Natural killer cell (primary cell): ENCODE data around the gene TRMT1L. TPM values are rescaled to one million over a fixed set of nuclear protein-coding genes. Genes with fewer than 3 reads are reported as not detected.

Experiments used
- ATAC-seq, 3 donors: fragments of 150-1000 bp in 2 of 3; fragments of 200-7000 bp in 1 of 3; cut with Tn5 transposase; 1 replicate in 1 of 3; 2 replicates in 2 of 3; pipeline ENCODE4 v1.10.0; 2021; ENCODE audit warnings: mild to moderate bottlenecking in 2 of 3, moderate library complexity in 2 of 3
- DNase-seq, 2 donors: peaks; one replicate each; pipeline versions ENCODE4 v3.0.0 to v3.0.0-alpha.2; 2013 to 2021; ENCODE audit warnings: mixed read lengths in 1 of 2
- H3K27ac ChIP-seq: one replicate; pipeline ENCODE4 v1.5.1; 2013; ENCODE audit warnings: mild to moderate bottlenecking, low read length
- H3K27me3 ChIP-seq: one replicate; pipeline ENCODE4 v1.6.1; 2013; ENCODE audit warnings: low read length; ENCODE audit not compliant: control insufficient read depth, insufficient read depth
- H3K36me3 ChIP-seq: one replicate; pipeline ENCODE4 v1.6.1; 2013; ENCODE audit warnings: low read length; ENCODE audit not compliant: control insufficient read depth, insufficient read depth
- H3K4me1 ChIP-seq: one replicate; pipeline ENCODE4 v1.6.1; 2013; ENCODE audit warnings: low read length; ENCODE audit not compliant: control insufficient read depth, insufficient read depth
- H3K4me3 ChIP-seq: one replicate; pipeline ENCODE4 v1.5.1; 2013; ENCODE audit warnings: low read length
- H3K9me3 ChIP-seq: one replicate; pipeline ENCODE4 v1.6.1; 2013; ENCODE audit warnings: low read length; ENCODE audit not compliant: control insufficient read depth, insufficient read depth
- H3K27ac Mint-ChIP-seq, 2 donors: one replicate each; pipeline ENCODE4 v1.8.0; 2022; ENCODE audit warnings: mild to moderate bottlenecking in 2 of 2, mixed read lengths in 2 of 2, moderate library complexity in 1 of 2
- H3K27me3 Mint-ChIP-seq, 2 donors: one replicate each; pipeline ENCODE4 v1.8.0; 2022; ENCODE audit warnings: low read depth in 2 of 2, mixed read lengths in 2 of 2
- H3K36me3 Mint-ChIP-seq: one replicate; pipeline ENCODE4 v1.8.0; 2022; ENCODE audit warnings: mixed read lengths
- H3K4me1 Mint-ChIP-seq, 2 donors: one replicate each; pipeline ENCODE4 v1.8.0; 2022; ENCODE audit warnings: mixed read lengths in 2 of 2
- H3K4me3 Mint-ChIP-seq: one replicate; pipeline ENCODE4 v1.8.0; 2022; ENCODE audit warnings: mild to moderate bottlenecking, moderate library complexity, mixed read lengths
- H3K9me3 Mint-ChIP-seq, 2 donors: one replicate each; pipeline ENCODE4 v1.8.0; 2022; ENCODE audit warnings: mixed read lengths in 2 of 2
- CTCF ChIP-seq: fragments of 200-600 bp; IDR thresholded peaks from one replicate; pipeline ENCODE4 v1.8.0; 2022; ENCODE audit warnings: antibody characterized with exemption
- WGBS: methylation state at CpG from one replicate; pipeline ENCODE4 v1.1.7; 2013; ENCODE audit warnings: missing lambda C conversion rate; ENCODE audit not compliant: insufficient coverage; 5-methylcytosine and 5-hydroxymethylcytosine counted together
- intact Hi-C: fragments of 100-400 bp; cut with micrococcal nuclease; formaldehyde crosslinking; loops from one replicate; pipeline ENCODE4 v1.14.2; 2022
- total RNA-seq, 4 donors: library from RNA; stranded (reverse); fragments of 120-200 nt in 1 of 4; gene quantifications; one replicate each; pipeline versions ENCODE4 v1.2.3 to v1.2.4, GENCODE V29; 2013 to 2022

The TRMT1L gene
- total RNA-seq, 3 donors from 2014 or later (not counting 1 experiment from before 2014, with no cell fraction given), result 4.4 to 8.2 (median 4.9) TPM

GRCh38 chr1:185077374-185077773, 79.4 kb downstream of the TRMT1L start:
- Histone ChIP-seq H3K9me3 (no peaks in the 10 kb centered on the region), H3K4me3 (no peak overlapping the region), H3K27ac (no peak overlapping the region), H3K4me1 (no peaks in the 10 kb centered on the region), H3K36me3 (no peaks in the 10 kb centered on the region), H3K27me3 (no peaks in the 10 kb centered on the region)
- intact Hi-C loops, result no loop called here
- no peak overlapping the region for H3K27ac Mint-ChIP-seq
- no CpG with 5 or more reads among the region's 4 CpGs for WGBS
- DNase-seq (no peak), ATAC-seq (no peak)
- no peak overlapping the region for H3K4me3 Mint-ChIP-seq
- H3K9me3 Mint-ChIP-seq, result no peaks in the 10 kb centered on the region
- H3K27me3 Mint-ChIP-seq, result no peaks in the 10 kb centered on the region
- H3K36me3 Mint-ChIP-seq, result no peaks in the 10 kb centered on the region
- TF ChIP-seq CTCF, result no peak
- H3K4me1 Mint-ChIP-seq, result peaks cover 42 to 54% of the 10 kb centered on the region in 2 donors

DNA sequence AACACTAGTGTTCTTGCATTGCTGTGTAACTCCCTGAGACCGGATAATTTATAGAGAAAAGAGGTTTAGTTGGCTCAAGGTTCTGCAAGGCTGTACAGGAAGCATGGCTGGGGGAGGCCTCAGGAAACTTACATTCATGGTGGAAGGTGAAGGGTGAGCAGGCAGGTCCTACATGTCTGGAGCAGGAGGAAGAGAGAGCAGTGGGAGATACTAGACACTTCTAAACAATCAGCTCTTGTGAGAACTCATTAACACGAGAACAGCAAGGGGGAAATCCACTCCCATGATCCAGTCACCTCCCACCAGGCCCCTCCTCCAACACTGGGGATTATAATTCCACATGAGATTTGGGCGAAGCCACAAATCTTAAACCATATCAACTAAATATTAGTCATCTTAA, 81.3 kb downstream of the TRMT1L start:
- Histone ChIP-seq H3K27me3 (no peaks in the 10 kb centered on the region), H3K36me3 (no peaks in the 10 kb centered on the region), H3K4me1 (no peaks in the 10 kb centered on the region), H3K4me3 (no peak overlapping the region), H3K9me3 (no peaks in the 10 kb centered on the region), H3K27ac (no peak overlapping the region)
- DNase-seq (no peak), ATAC-seq (no peak)
- no peaks in the 10 kb centered on the region for H3K27me3 Mint-ChIP-seq
- intact Hi-C loops, result no loop called here
- H3K36me3 Mint-ChIP-seq, result no peaks in the 10 kb centered on the region
- no peak overlapping the region for H3K4me3 Mint-ChIP-seq
- H3K9me3 Mint-ChIP-seq, result no peaks in the 10 kb centered on the region
- H3K4me1 Mint-ChIP-seq, result peaks cover 56 to 69% of the 10 kb centered on the region in 2 donors
- 93% methylated on average over 3 of the region's 3 CpGs for WGBS
- H3K27ac Mint-ChIP-seq, result peak overlapping the region in 1 of 2 donors; percentile 65
- no peak for TF ChIP-seq CTCF

- no peak overlapping the region for H3K4me3 ChIP-seq
- no peaks in the 10 kb centered on the region for H3K36me3 ChIP-seq
- DNase-seq (no peak), ATAC-seq (no peak)
- no peaks in the 10 kb centered on the region for H3K4me1 ChIP-seq
- no peak overlapping the region for H3K27ac Mint-ChIP-seq
- H3K4me1 Mint-ChIP-seq, result peaks cover 49 to 62% of the 10 kb centered on the region in 2 donors
- H3K9me3 ChIP-seq, result no peaks in the 10 kb centered on the region
- no peak for TF ChIP-seq CTCF
- H3K36me3 Mint-ChIP-seq, result no peaks in the 10 kb centered on the region
- H3K27me3 Mint-ChIP-seq, result no peaks in the 10 kb centered on the region
- intact Hi-C loops, result no loop called here
- no peak overlapping the region for H3K27ac ChIP-seq
- H3K4me3 Mint-ChIP-seq, result no peak overlapping the region
- H3K9me3 Mint-ChIP-seq, result no peaks in the 10 kb centered on the region
- H3K27me3 ChIP-seq, result no peaks in the 10 kb centered on the region
Observed at GRCh38 chr1:185074307-185074706, 82.4 kb downstream of the TRMT1L start.

- no peaks in the 10 kb centered on the region for H3K36me3 Mint-ChIP-seq
- intact Hi-C loops, result no loop called here
Observed at GRCh38 chr1:185073725-185074124, 83.0 kb downstream of the TRMT1L start.

More at GRCh38 chr1:185073725-185074124, 83.0 kb downstream of the TRMT1L start:
- H3K4me3 ChIP-seq, result no peak overlapping the region
- TF ChIP-seq CTCF, result no peak
- H3K4me3 Mint-ChIP-seq, result no peak overlapping the region
- H3K9me3 ChIP-seq, result no peaks in the 10 kb centered on the region
- no peaks in the 10 kb centered on the region for H3K36me3 ChIP-seq
- no peak for DNase-seq
- H3K27ac ChIP-seq, result no peak overlapping the region
- no peaks in the 10 kb centered on the region for H3K27me3 ChIP-seq
- no peak for ATAC-seq
- H3K4me1 ChIP-seq, result no peaks in the 10 kb centered on the region
- WGBS, result 95% methylated on average over 2 of the region's 2 CpGs
- H3K4me1 Mint-ChIP-seq, result peaks cover 55 to 62% of the 10 kb centered on the region in 2 donors
- no peaks in the 10 kb centered on the region for H3K9me3 Mint-ChIP-seq
- H3K27ac Mint-ChIP-seq, result peak overlapping the region in 1 of 2 donors; percentile 40
- no peaks in the 10 kb centered on the region for H3K27me3 Mint-ChIP-seq
